ENCODE results near the gene ATG7. TPM values are rescaled to one million over a fixed set of nuclear protein-coding genes. Genes with fewer than 3 reads are reported as not detected.
"Not testable (repeated sequence)": the region's sequence is repeated elsewhere in the genome, so short reads cannot be mapped to it uniquely, and the experiment has no call there.

The ATG7 gene
- total and polyA plus RNA-seq, 3 experiments from 2014 or later = 13.8 to 28.2 (median 28.0) TPM

DNA sequence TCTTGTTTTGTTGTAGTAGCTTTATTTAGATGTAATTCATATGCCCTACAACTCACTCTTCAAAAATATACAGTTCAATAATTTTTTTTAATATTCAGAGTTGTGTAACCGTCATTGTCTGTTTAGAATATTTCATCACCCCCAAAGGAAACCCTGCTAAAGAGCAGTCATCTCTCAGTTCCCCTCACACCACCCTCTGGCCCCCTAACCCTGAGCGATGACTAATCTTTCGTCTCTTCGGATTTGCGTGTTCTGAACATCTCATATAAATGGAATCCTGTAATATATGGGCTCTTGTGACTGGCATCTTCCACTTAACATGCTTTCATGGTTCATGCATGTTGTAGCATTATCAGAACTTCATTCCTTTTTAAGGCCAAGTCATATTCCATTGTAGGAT is 183.8 kb downstream of the ATG7 start:
- H3K27ac Mint-ChIP-seq = no peak overlapping the region

DNA sequence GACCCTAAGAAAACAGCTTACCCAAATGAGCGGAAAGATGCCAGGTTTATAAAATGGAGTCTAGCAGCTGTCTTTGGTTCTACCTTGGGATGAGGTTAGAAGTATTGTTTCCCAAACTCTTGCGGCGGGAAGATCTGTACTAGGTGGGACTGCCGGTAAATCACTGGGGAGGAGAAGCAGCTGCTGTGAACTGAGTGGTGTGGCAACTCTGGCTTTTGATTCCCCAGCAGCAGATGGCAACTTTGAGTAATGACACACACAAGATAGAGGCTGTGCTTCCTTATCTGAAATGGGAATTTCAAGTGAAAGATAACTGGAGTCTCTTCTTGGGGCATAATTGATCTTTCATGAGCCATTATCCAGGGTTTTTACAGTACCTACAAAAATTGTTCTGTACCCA is 184.9 kb downstream of the ATG7 start:
- Histone ChIP-seq H3K4me3 (ENCODE audit: low read length) (no peak overlapping the region), H3K27ac (ENCODE audit: low read depth, low read length) (no peak overlapping the region), H3K4me1 (ENCODE audit: insufficient read depth, low read length) (no peaks in the 10 kb centered on the region), H3K9me3 (ENCODE audit: low read length) (no peaks in the 10 kb centered on the region), H3K27me3 (ENCODE audit: insufficient read depth, low read length, poor library complexity, severe bottlenecking) (no peaks in the 10 kb centered on the region), H3K36me3 (ENCODE audit: insufficient read depth, low read length) (no peaks in the 10 kb centered on the region)
- H3K4me1 Mint-ChIP-seq = no peaks in the 10 kb centered on the region
- DNase-seq = no peak
- peaks cover 3 to 6% (median 3%) of the 10 kb centered on the region in 3 donors for H3K36me3 Mint-ChIP-seq
- no peak overlapping the region for H3K27ac Mint-ChIP-seq
- ChIA-PET CTCF (no interaction called here), POLR2A (no interaction called here)
- no peaks in the 10 kb centered on the region for H3K9me3 Mint-ChIP-seq
- no peak overlapping the region for H3K4me3 Mint-ChIP-seq
- H3K27me3 Mint-ChIP-seq = no peaks in the 10 kb centered on the region

More for the DNA sequence above, 183.8 kb downstream of the ATG7 start:
- ChIA-PET CTCF (no interaction called here), POLR2A (no interaction called here)
- no peaks in the 10 kb centered on the region for H3K27me3 ChIP-seq (ENCODE audit: insufficient read depth, low read length, poor library complexity, severe bottlenecking)
- H3K9me3 ChIP-seq (ENCODE audit: low read length) = no peaks in the 10 kb centered on the region
- H3K4me3 ChIP-seq (ENCODE audit: low read length) = no peak overlapping the region
- Mint-ChIP-seq H3K27me3 (peaks cover 0 to 1% of the 10 kb centered on the region in 2 donors), H3K4me3 (no peak overlapping the region), H3K36me3 (peaks cover 2 to 6% (median 3%) of the 10 kb centered on the region in 3 donors), H3K9me3 (no peaks in the 10 kb centered on the region), H3K4me1 (no peaks in the 10 kb centered on the region)
- no peaks in the 10 kb centered on the region for H3K36me3 ChIP-seq (ENCODE audit: insufficient read depth, low read length)
- DNase-seq = no peak
- no peaks in the 10 kb centered on the region for H3K4me1 ChIP-seq (ENCODE audit: insufficient read depth, low read length)
- no peak overlapping the region for H3K27ac ChIP-seq (ENCODE audit: low read depth, low read length)

DNA sequence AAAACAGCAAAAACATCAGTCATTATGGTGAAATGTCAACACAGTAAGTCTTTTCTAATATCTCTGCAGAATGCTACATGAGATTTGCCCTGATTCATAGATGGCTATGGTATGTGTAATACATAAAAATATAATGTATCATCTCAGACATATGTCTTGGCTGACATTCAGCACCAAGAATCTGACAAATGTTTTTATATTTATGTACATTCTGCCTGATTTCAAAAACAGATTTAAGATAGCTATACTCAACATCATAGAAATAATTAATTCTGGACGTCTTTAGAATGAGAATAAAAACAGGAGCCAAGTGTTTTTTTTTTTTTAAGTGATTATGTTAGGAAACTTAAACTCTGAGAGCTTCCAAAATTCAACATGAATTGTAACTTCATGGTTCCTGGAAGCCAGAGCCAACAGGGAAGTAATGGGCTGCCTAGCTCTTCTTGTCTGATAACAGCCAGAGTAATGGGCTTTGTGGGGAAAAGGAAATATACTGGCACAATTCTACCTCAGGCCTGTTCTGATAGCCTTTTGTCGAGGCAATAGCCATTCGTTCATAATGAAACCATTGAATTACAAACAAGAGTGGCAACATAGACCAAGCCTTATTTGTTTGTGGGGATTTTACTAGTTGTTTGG is 187.1 kb downstream of the ATG7 start:
- no peak overlapping the region for H3K27ac ChIP-seq (ENCODE audit: low read depth, low read length)
- H3K4me3 Mint-ChIP-seq = no peak overlapping the region
- ChIA-PET CTCF (no interaction called here), POLR2A (interaction anchor here (0.7 kb wide), 1 partner anchor 103 kb away, joined by 8 read pairs; no protein-coding TSS in a partner anchor)
- no peaks in the 10 kb centered on the region for H3K27me3 Mint-ChIP-seq
- no peaks in the 10 kb centered on the region for H3K9me3 ChIP-seq (ENCODE audit: low read length)
- no peak overlapping the region for H3K27ac Mint-ChIP-seq
- no peaks in the 10 kb centered on the region for H3K27me3 ChIP-seq (ENCODE audit: insufficient read depth, low read length, poor library complexity, severe bottlenecking)
- H3K36me3 ChIP-seq (ENCODE audit: insufficient read depth, low read length) = no peaks in the 10 kb centered on the region
- no peaks in the 10 kb centered on the region for H3K9me3 Mint-ChIP-seq
- no peak overlapping the region for H3K4me3 ChIP-seq (ENCODE audit: low read length)
- DNase-seq = no peak
- peaks cover 3 to 6% (median 4%) of the 10 kb centered on the region in 3 donors for H3K36me3 Mint-ChIP-seq
- H3K4me1 ChIP-seq (ENCODE audit: insufficient read depth, low read length) = no peaks in the 10 kb centered on the region
- H3K4me1 Mint-ChIP-seq = no peaks in the 10 kb centered on the region

DNA sequence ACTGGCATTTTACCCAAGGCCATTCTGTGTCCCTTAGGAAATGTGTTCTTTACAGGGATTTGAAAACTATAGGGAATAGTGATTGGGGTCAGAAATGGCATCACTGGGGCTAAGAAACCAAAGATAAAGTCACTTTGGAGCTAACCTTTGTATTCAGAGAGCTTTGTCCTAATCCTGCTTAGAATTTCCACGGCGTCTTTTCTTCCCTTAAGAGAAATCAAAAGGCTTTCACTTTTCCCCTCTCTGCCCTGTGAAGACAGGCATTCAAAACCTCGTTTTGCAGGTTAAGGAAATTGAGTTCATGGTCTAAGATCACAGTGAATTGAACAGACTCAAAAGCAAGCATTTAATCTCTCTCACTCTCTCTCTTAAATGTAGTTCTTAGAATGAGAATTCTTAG is 189.0 kb downstream of the ATG7 start:
- Histone ChIP-seq H3K27ac (ENCODE audit: low read depth, low read length) (no peak overlapping the region), H3K27me3 (ENCODE audit: insufficient read depth, low read length, poor library complexity, severe bottlenecking) (no peaks in the 10 kb centered on the region), H3K4me1 (ENCODE audit: insufficient read depth, low read length) (no peaks in the 10 kb centered on the region), H3K9me3 (ENCODE audit: low read length) (no peaks in the 10 kb centered on the region), H3K4me3 (ENCODE audit: low read length) (no peak overlapping the region), H3K36me3 (ENCODE audit: insufficient read depth, low read length) (no peaks in the 10 kb centered on the region)
- H3K4me3 Mint-ChIP-seq = no peak overlapping the region
- CTCF ChIA-PET = no interaction called here
- POLR2A ChIA-PET = no interaction called here
- no peak for DNase-seq
- H3K27me3 Mint-ChIP-seq = no peaks in the 10 kb centered on the region
- H3K4me1 Mint-ChIP-seq = no peaks in the 10 kb centered on the region
- peak overlapping the region in 1 of 8 donors; percentile 85 for H3K27ac Mint-ChIP-seq
- H3K9me3 Mint-ChIP-seq = no peaks in the 10 kb centered on the region
- peaks cover 0 to 9% (median 4%) of the 10 kb centered on the region in 3 donors for H3K36me3 Mint-ChIP-seq

DNA sequence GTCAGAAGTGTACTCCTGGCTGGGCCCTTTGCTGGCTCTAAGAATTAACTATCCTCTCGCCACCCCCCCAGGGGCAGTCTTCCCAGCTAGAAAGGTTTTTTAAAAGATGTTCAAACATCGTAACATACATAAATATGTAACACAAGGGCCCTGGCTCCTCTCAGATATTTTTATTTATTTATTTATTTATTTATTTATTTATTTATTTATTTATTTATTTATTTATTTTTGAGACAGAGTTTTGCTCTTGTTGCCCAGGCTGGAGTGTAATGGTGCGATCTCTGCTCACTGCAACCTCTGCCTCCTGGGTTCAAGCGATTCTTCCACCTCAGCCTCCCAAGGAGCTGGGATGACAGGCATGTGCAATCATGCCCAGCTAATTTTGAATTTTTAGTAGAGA is 190.5 kb downstream of the ATG7 start:
- H3K4me1 ChIP-seq (ENCODE audit: insufficient read depth, low read length); DNase-seq; H3K27ac Mint-ChIP-seq; H3K9me3 Mint-ChIP-seq; H3K36me3 ChIP-seq (ENCODE audit: insufficient read depth, low read length); H3K27me3 Mint-ChIP-seq; H3K27me3 ChIP-seq (ENCODE audit: insufficient read depth, low read length, poor library complexity, severe bottlenecking); H3K27ac ChIP-seq (ENCODE audit: low read depth, low read length); H3K4me3 Mint-ChIP-seq; POLR2A ChIA-PET; H3K4me3 ChIP-seq (ENCODE audit: low read length); H3K4me1 Mint-ChIP-seq; H3K9me3 ChIP-seq (ENCODE audit: low read length): not testable (repeated sequence)
- CTCF ChIA-PET = interaction anchor here (0.6 kb wide), 1 partner anchor 319 kb away, joined by 3 read pairs; no protein-coding TSS in a partner anchor
- H3K36me3 Mint-ChIP-seq = peaks cover 0 to 11% (median 4%) of the 10 kb centered on the region in 3 donors

DNA sequence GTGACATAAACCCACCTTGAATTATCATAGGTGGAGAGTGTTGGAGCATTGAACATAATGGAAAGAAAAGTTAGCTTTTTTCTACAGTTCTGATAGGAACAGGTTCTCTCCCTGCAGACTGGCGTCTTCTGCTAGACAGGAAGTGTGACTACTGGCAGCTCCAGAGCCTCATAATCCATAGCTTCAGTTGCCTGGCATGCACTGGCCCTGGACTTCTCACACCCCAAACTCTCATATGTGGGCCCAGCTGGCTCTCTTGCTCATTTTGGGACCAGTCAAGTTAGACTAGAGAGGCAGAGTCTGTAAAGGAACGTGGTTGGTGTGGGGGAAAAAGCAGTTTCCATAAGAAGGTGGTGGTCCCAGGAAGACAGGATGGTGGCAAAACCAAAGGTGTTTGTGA is 191.4 kb downstream of the ATG7 start:
- ChIA-PET CTCF (no interaction called here), POLR2A (no interaction called here)
- H3K36me3 Mint-ChIP-seq = peaks cover 0 to 15% (median 7%) of the 10 kb centered on the region in 3 donors
- H3K27ac Mint-ChIP-seq = no peak overlapping the region
- DNase-seq = no peak
- no peak overlapping the region for H3K27ac ChIP-seq (ENCODE audit: low read depth, low read length)
- no peaks in the 10 kb centered on the region for H3K27me3 Mint-ChIP-seq
- no peak overlapping the region for H3K4me3 ChIP-seq (ENCODE audit: low read length)
- no peaks in the 10 kb centered on the region for H3K9me3 Mint-ChIP-seq
- H3K4me1 ChIP-seq (ENCODE audit: insufficient read depth, low read length) = no peaks in the 10 kb centered on the region
- H3K4me3 Mint-ChIP-seq = no peak overlapping the region
- H3K27me3 ChIP-seq (ENCODE audit: insufficient read depth, low read length, poor library complexity, severe bottlenecking) = no peaks in the 10 kb centered on the region
- no peaks in the 10 kb centered on the region for H3K36me3 ChIP-seq (ENCODE audit: insufficient read depth, low read length)
- H3K4me1 Mint-ChIP-seq = no peaks in the 10 kb centered on the region
- H3K9me3 ChIP-seq (ENCODE audit: low read length) = no peaks in the 10 kb centered on the region

DNA sequence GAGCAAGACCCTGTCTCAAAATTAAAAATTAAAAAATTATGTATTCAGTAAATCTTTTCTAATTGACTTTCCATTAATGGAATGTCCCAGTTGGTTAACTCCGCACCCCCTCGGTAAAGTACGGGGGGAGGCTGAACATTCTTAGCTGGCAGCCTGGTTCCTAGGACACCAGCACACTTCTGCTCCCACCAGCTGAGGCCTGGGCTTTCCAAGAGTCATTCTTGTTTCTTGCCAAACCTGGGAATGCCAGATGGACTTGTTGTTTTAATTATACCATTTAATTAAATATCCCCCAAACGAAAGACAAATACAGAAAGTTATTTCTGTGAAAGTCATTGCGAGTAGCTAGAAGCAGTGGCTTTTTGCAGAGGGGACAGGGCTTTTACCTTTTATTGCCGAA is 192.2 kb downstream of the ATG7 start:
- H3K9me3 Mint-ChIP-seq = no peaks in the 10 kb centered on the region
- H3K36me3 Mint-ChIP-seq = peaks cover 0 to 21% (median 11%) of the 10 kb centered on the region in 3 donors
- no peak overlapping the region for H3K27ac Mint-ChIP-seq
- CTCF ChIA-PET = no interaction called here
- no peak for DNase-seq
- no peak overlapping the region for H3K4me3 Mint-ChIP-seq
- Histone ChIP-seq H3K27me3 (ENCODE audit: insufficient read depth, low read length, poor library complexity, severe bottlenecking) (no peaks in the 10 kb centered on the region), H3K27ac (ENCODE audit: low read depth, low read length) (no peak overlapping the region), H3K9me3 (ENCODE audit: low read length) (no peaks in the 10 kb centered on the region), H3K4me3 (ENCODE audit: low read length) (no peak overlapping the region), H3K4me1 (ENCODE audit: insufficient read depth, low read length) (no peaks in the 10 kb centered on the region), H3K36me3 (ENCODE audit: insufficient read depth, low read length) (no peaks in the 10 kb centered on the region)
- H3K27me3 Mint-ChIP-seq = no peaks in the 10 kb centered on the region
- POLR2A ChIA-PET = no interaction called here
- no peaks in the 10 kb centered on the region for H3K4me1 Mint-ChIP-seq

DNA sequence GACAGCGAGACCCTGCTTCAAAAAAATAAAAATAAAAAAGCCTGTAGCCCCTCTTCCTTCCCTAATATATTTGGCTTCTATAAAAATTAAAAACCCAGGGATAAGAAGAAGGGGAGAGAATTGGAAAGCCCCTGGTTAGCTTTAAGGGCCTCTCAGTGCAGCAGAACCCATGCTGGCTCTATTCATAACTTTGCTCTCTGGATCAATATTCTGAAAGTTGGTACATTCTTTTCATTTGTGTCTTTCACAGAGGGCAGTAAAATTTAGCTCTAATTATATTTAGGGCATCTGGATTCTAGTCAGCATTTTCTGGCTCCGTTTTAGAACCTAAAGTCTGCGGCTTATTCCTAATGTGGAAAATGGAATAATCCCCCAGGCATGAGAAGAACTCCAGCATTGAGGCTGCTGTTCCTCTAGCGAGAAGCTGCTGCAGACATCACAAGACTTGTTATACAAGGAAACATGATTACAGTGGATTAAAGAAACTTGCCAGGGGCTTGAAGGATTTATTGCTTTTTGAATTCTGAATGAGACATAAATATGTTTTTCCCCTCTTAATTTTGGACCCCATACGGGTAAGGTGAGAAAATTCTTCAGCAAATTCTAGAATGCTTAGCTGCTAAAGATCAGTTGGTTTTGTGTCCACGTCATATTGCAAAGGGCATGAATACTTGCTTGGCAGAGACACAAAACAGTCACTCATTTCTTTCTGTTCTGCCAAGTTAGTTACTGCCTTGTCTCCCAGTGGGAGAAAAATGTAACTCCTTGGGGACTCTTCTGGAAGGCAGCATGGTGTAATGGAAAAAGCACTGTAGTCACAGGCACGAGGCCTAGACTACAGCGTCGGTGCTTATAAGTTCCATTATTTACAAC is 193.8 kb downstream of the ATG7 start:
- Mint-ChIP-seq H3K27me3 (no peaks in the 10 kb centered on the region), H3K4me1 (no peaks in the 10 kb centered on the region), H3K4me3 (no peak overlapping the region), H3K36me3 (peaks cover 0 to 22% (median 11%) of the 10 kb centered on the region in 3 donors), H3K9me3 (no peaks in the 10 kb centered on the region), H3K27ac (no peak overlapping the region)
- no peak for DNase-seq
- H3K27me3 ChIP-seq (ENCODE audit: insufficient read depth, low read length, poor library complexity, severe bottlenecking) = no peaks in the 10 kb centered on the region
- no peaks in the 10 kb centered on the region for H3K36me3 ChIP-seq (ENCODE audit: insufficient read depth, low read length)
- POLR2A ChIA-PET = no interaction called here
- no peak overlapping the region for H3K27ac ChIP-seq (ENCODE audit: low read depth, low read length)
- H3K9me3 ChIP-seq (ENCODE audit: low read length) = no peaks in the 10 kb centered on the region
- H3K4me3 ChIP-seq (ENCODE audit: low read length) = no peak overlapping the region
- H3K4me1 ChIP-seq (ENCODE audit: insufficient read depth, low read length) = no peaks in the 10 kb centered on the region
- CTCF ChIA-PET = no interaction called here
